Stomach (tissue), 4 donors: ENCODE results near the gene ARHGAP33.
A peak's percentile ranks its signal among the peaks of the same experiment; 100 is the strongest.

Experiments
- EP300 ChIP-seq: sonication (generic); formaldehyde crosslinking; IDR thresholded peaks from one replicate; pipeline ENCODE4 v1.6.1; 2017; ENCODE audit warnings: antibody characterized with exemption
- POLR2A ChIP-seq, 4 donors: fragments of 450-650 bp; IDR thresholded peaks; one replicate each; pipeline ENCODE4 v1.6.1; 2016; ENCODE audit warnings: antibody characterized with exemption in 4 of 4, control low read depth in 2 of 4, mild to moderate bottlenecking in 1 of 4, moderate library complexity in 1 of 4
- POLR2AphosphoS5 ChIP-seq, 3 donors: sonication (generic); formaldehyde crosslinking; IDR thresholded peaks; one replicate each; pipeline ENCODE4 v1.6.1; 2016; ENCODE audit warnings: antibody characterized with exemption in 3 of 3
- TF ChIP-seq, protein P1 (sequence below), 7 experiments: fragments of 450-650 bp in 4 of 7; fragments of 200-600 bp in 3 of 7; sonication (generic) in 3 of 7; IDR thresholded peaks; one replicate each; pipeline ENCODE4 v1.5.1; 2016 to 2019; ENCODE audit warnings: antibody characterized with exemption in 7 of 7, control low read depth in 2 of 7, mild to moderate bottlenecking in 1 of 7

DNA sequence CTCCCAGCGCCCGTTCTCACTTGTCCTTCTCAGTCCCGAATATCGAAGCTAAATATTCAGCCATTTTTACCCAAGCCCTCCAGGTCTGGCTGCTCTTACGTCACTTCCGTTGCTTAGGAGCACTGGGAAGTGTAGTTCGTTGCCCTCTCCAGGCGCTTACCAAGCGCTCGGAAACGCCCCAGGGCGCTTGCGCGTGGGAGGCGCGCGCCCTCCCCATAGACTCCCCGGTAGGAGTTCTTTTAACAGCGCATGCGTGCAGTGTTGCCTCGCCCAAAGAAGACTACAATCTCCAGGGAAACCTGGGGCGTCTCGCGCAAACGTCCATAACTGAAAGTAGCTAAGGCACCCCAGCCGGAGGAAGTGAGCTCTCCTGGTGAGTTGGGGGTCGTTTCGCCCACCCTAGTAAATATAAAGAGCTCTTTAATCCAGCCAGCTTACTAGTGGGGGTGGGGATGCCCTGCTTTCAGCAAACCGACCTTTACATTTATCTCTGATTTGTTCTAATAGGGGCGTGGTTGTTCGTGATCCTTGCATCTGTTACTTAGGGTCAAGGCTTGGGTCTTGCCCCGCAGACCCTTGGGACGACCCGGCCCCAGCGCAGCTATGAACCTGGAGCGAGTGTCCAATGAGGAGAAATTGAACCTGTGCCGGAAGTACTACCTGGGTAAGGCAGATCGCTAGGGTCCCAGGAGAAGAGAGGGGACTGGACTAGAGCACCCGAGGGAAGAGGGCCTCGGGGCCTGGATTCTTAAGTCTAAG, 29.9 kb upstream of the ARHGAP33 start, which contains the start of the genes PSENEN and U2AF1L4:
- TF ChIP-seq, protein P1, sequence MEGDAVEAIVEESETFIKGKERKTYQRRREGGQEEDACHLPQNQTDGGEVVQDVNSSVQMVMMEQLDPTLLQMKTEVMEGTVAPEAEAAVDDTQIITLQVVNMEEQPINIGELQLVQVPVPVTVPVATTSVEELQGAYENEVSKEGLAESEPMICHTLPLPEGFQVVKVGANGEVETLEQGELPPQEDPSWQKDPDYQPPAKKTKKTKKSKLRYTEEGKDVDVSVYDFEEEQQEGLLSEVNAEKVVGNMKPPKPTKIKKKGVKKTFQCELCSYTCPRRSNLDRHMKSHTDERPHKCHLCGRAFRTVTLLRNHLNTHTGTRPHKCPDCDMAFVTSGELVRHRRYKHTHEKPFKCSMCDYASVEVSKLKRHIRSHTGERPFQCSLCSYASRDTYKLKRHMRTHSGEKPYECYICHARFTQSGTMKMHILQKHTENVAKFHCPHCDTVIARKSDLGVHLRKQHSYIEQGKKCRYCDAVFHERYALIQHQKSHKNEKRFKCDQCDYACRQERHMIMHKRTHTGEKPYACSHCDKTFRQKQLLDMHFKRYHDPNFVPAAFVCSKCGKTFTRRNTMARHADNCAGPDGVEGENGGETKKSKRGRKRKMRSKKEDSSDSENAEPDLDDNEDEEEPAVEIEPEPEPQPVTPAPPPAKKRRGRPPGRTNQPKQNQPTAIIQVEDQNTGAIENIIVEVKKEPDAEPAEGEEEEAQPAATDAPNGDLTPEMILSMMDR (IDR thresholded peaks at IDR 0.05): peak in 1 of 7 experiments; percentile 19
- peak in 1 of 4 donors; percentile 6 for TF ChIP-seq POLR2A (IDR thresholded peaks at IDR 0.05)
- TF ChIP-seq POLR2AphosphoS5 (IDR thresholded peaks at IDR 0.05): peak; percentile 61 to 89 (median 82)
- TF ChIP-seq EP300: no peak
